Spleen (tissue), 7 donors: ENCODE results near the gene SEC61A2.

Experiments
- POLR2A ChIP-seq, 3 donors: fragments of 450-650 bp; IDR thresholded peaks; one replicate each; pipeline ENCODE4 v1.5.1; 2017; ENCODE audit warnings: antibody characterized with exemption in 3 of 3, mild to moderate bottlenecking in 1 of 3
- POLR2AphosphoS5 ChIP-seq, 3 donors: sonication (generic); formaldehyde crosslinking; IDR thresholded peaks; one replicate each; pipeline ENCODE4 v1.5.1; 2017; ENCODE audit warnings: antibody characterized with exemption in 3 of 3
- TF ChIP-seq, protein P1 (sequence below), 11 experiments: fragments of 200-600 bp in 7 of 11; fragments of 450-650 bp in 4 of 11; sonication (generic) in 4 of 11; IDR thresholded peaks in 8 of 11; conservative IDR thresholded peaks in 3 of 11; 1 replicate in 7 of 11; 2 replicates in 4 of 11; pipeline versions ENCODE4 v1.4.0 to v1.8.0; 2016 to 2021; ENCODE audit warnings: antibody characterized with exemption in 11 of 11, inconsistent platforms in 4 of 11, mild to moderate bottlenecking in 1 of 11
- donor health status: DM: no; HTN: no; CAD: no; lungs with moderate emphysema.
- donor health status: DM: no; HTN: no; CAD: no.
- donor health status: DM: no; HTN: no; CAD: no.

DNA sequence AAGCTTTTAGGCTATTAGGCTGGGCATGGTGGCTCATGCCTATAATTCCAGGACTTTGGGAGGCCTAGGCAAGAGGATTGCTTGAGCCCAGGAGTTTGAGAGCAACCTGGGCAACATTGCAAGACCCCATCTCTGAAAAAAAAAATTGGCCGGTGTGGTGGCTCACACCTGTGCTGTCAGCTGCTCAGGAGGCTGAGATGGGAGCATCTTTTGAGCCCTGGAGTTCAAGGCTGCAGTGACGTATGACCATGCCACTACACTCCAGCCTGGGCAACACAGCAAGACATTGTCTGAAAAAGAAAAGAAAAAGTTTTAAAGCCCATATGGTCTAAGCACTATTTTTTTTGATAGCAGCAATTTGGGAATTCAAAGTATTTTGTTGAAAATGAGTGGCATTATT lies 15.8 kb upstream of the SEC61A2 start:
- TF ChIP-seq POLR2A (IDR thresholded peaks at IDR 0.05) (no peak), POLR2AphosphoS5 (IDR thresholded peaks at IDR 0.05) (no peak)
- TF ChIP-seq, protein P1, sequence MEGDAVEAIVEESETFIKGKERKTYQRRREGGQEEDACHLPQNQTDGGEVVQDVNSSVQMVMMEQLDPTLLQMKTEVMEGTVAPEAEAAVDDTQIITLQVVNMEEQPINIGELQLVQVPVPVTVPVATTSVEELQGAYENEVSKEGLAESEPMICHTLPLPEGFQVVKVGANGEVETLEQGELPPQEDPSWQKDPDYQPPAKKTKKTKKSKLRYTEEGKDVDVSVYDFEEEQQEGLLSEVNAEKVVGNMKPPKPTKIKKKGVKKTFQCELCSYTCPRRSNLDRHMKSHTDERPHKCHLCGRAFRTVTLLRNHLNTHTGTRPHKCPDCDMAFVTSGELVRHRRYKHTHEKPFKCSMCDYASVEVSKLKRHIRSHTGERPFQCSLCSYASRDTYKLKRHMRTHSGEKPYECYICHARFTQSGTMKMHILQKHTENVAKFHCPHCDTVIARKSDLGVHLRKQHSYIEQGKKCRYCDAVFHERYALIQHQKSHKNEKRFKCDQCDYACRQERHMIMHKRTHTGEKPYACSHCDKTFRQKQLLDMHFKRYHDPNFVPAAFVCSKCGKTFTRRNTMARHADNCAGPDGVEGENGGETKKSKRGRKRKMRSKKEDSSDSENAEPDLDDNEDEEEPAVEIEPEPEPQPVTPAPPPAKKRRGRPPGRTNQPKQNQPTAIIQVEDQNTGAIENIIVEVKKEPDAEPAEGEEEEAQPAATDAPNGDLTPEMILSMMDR (IDR thresholded peaks at IDR 0.05 in 8 of 11, conservative IDR thresholded peaks at IDR 0.05 in 3 of 11): no peak
